GM19193 (cell line): ENCODE measurements around the gene GNPDA1.

ENCODE experiments used
- POLR2A ChIP-seq: IDR thresholded peaks from 4 replicates; pipeline ENCODE4 v1.6.1; 2011; ENCODE audit not compliant: insufficient read depth, insufficient read length; ENCODE audit errors: extremely low read depth

GNPDA1 gene

DNA sequence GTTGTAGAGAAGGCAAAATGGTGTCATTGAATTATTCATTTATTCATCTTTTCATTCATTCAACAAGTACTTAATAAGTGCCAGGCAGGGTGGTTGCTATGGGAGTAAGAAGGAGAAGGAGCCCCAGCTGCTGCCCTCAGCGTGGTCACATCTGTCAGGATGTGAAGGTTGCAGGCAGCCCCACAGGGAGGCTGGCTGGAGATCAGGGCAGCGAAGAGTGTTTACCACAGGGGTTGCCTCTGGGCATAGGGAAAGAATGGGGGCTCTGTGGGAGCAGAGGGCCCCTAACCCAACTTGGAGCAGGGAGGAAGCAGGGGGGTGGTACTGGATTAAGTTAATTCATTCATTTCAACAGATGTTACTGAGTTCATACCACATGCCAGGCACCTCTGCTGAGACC, 60.8 kb downstream of the GNPDA1 start:
- no peak for TF ChIP-seq POLR2A

DNA sequence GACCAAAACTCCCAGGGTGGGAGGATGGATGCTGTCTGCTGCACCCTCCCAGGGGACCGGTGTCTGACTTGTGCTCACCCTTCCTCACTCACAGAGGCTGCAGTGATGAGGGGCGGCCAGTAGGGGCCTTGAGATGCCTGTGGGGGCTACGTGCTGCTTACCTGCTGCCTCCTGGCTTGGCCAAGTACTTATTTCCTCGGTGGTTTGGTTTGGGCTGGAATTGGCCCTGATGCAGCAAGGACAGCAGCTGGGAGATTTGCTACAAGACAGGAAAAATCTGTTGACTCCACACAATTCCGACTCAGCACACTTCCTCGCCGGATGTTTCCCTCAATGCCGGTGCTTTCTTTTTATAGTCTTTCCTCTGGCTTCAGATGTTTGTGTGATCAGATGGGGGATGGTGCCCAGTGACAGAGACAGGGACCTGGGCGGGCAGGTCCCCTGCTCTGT, 61.5 kb downstream of the GNPDA1 start:
- TF ChIP-seq POLR2A = no peak
